GM19452 (cell line): ENCODE results near the gene JUND.
A peak's percentile ranks its signal among the peaks of the same experiment; 100 is the strongest.

Experiments
- ATAC-seq: cut with Tn5 transposase; IDR thresholded peaks from one replicate; pipeline ENCODE4 v1.9.1; 2021; ENCODE audit not compliant: unreplicated experiment

The JUND gene

GRCh38 chr19:18308948-18309325 is 27.5 kb upstream of the JUND start:
- no peak for ATAC-seq

- ATAC-seq, result no peak
These were observed 26.9 kb upstream of the JUND start for GRCh38 chr19:18308051-18308947.

GRCh38 chr19:18307271-18307681 is 25.9 kb upstream of the JUND start:
- no peak for ATAC-seq

- ATAC-seq, result no peak
These were observed 25.5 kb upstream of the JUND start for GRCh38 chr19:18306888-18307260.

- ATAC-seq, result no peak
These were observed 24.9 kb upstream of the JUND start for GRCh38 chr19:18306209-18306887.

- peak; percentile 48 for ATAC-seq
These were observed 23.3 kb upstream of the JUND start for GRCh38 chr19:18304458-18305310.

GRCh38 chr19:18304208-18304457 is 22.7 kb upstream of the JUND start:
- no peak for ATAC-seq

GRCh38 chr19:18301718-18302111 is 20.3 kb upstream of the JUND start:
- no peak for ATAC-seq

GRCh38 chr19:18300930-18301717 is 19.7 kb upstream of the JUND start:
- ATAC-seq, result no peak

GRCh38 chr19:18299654-18300053 is 18.2 kb upstream of the JUND start:
- ATAC-seq, result no peak

- no peak for ATAC-seq
These were observed 17.2 kb upstream of the JUND start for GRCh38 chr19:18298601-18299000.

GRCh38 chr19:18297308-18297707 is 15.9 kb upstream of the JUND start:
- ATAC-seq, result no peak

GRCh38 chr19:18295034-18295451 is 13.6 kb upstream of the JUND start:
- no peak for ATAC-seq

- ATAC-seq, result no peak
These were observed 13.0 kb upstream of the JUND start for GRCh38 chr19:18294467-18294864.

- no peak for ATAC-seq
These were observed 12.4 kb upstream of the JUND start for GRCh38 chr19:18293642-18294466.

- no peak for ATAC-seq
These were observed 11.6 kb upstream of the JUND start for GRCh38 chr19:18292810-18293641.

- no peak for ATAC-seq
These were observed 11.0 kb upstream of the JUND start for GRCh38 chr19:18292462-18292809.

- peak; percentile 48 for ATAC-seq
These were observed 10.4 kb upstream of the JUND start for GRCh38 chr19:18291590-18292461.
